GM19023 (cell line): ENCODE results near the gene CDH8.
"Not testable (repeated sequence)": the region's sequence is repeated elsewhere in the genome, so short reads cannot be mapped to it uniquely, and the experiment has no call there.

ENCODE experiments used
- ATAC-seq: cut with Tn5 transposase; IDR thresholded peaks from one replicate; pipeline ENCODE4 v1.9.1; 2021; ENCODE audit warnings: mild to moderate bottlenecking, moderate library complexity; ENCODE audit not compliant: unreplicated experiment

Gene CDH8

DNA sequence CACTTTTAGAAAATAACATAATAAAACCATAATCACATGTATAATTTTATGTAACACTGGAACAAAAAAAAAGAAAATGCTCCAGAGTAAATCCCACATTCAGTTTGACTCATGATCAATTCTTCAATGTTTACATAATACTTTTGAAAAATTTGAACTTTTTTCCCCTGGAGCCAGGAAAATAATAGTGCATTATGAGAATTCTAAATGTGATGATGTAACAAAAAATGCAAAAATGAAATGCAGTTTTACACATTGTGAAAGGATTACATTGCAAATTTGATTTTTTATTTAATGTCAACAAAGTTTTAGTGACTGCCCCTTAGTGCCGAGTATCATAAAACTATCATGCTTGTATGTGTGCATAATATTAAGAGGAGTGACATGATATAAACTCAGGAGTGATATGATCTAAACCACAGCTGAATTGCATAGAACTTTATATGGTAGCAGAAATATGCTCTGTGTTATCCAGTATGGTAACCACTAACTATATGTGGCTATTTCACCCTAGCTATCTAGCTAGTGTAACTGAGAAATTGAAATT lies 238.2 kb downstream of the CDH8 start:
- no peak for ATAC-seq

- no peak for ATAC-seq
These were observed 238.9 kb downstream of the CDH8 start for GRCh38 chr16:61797296-61797795.

- ATAC-seq: no peak
These were observed 243.9 kb downstream of the CDH8 start for GRCh38 chr16:61792194-61792909.

DNA sequence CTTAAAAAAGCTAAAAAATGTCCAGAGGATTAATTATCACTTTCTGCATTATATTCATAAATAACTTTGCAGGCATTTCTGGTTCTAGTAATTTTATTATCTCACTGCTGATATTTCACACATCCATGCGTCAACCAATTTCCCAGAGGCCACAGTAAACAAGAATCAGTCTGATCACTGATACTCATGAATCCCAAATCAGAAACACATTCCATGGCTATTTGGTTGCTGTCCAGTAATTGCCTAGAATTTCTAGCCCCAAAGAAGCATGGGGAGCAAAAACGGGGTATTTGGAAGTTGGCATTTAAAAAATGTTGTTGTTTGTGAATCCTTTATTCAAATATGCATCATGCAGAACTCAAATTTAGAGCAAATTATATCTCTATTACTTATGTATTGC lies 244.8 kb downstream of the CDH8 start:
- no peak for ATAC-seq

- not testable (repeated sequence) for ATAC-seq
These were observed 254.4 kb downstream of the CDH8 start for GRCh38 chr16:61781855-61782254.

- ATAC-seq: no peak
These were observed 256.1 kb downstream of the CDH8 start for GRCh38 chr16:61780161-61780560.

- ATAC-seq: no peak
These were observed 265.9 kb downstream of the CDH8 start for GRCh38 chr16:61770301-61770700.

DNA sequence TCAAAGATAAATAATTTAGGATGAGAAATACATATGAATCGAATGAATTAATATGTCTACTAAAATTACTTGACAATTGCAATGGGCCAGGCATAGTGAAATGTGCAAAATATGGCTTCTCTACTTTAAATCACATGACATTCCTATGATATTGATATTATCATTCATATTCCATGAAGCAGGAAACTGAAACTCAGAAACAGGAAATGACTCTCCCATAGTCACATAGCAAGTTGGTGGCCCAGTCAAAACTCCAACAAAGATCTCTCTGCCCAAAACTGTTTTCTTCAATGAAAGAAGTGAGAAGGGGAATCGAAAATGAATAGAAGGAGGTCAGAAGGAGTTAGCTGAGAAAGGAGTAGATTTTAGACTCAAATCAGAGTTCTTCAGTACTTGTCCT lies 272.2 kb downstream of the CDH8 start:
- ATAC-seq: no peak

DNA sequence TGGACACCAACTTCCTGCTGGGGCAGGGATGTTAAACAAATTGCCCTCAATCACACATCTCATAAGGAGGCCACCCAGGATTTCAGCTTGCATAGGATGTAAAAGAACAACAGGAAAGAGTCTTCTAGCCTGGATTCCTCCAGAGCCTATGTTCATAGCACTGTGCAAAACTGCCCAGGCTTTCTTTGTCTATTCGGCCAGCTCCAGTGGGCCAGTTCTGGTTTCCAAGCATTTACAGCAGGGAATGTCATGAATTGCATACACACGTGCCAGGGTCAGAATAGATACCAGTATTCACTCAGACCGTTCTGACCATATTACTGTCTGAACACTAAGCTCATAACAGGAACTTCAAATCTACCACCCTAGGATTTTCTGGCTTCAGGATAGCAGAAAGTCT lies 273.2 kb downstream of the CDH8 start:
- ATAC-seq: no peak

DNA sequence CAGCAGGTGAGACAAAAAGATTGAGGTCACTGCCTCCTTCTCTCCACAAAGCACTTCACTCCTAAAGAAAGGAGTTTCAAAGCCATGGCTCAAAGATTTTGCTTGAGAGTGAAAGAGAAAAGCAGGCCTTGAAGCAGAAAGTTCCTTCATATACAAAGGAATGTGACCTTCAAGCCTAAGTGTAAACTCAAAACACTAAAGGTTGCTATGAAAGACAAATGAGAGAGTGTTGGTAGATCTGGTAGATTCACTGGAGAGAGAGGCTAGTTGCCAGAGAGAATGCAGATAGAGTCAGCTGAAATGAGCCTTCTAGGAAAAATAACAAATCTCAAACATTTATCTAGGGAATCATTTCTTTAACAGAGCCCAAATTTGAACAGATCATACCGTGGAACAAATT lies 305.2 kb downstream of the CDH8 start:
- ATAC-seq: no peak

- ATAC-seq: no peak
These were observed 309.5 kb downstream of the CDH8 start for GRCh38 chr16:61726701-61727100.

- no peak for ATAC-seq
These were observed 310.1 kb downstream of the CDH8 start for GRCh38 chr16:61726125-61726524.

DNA sequence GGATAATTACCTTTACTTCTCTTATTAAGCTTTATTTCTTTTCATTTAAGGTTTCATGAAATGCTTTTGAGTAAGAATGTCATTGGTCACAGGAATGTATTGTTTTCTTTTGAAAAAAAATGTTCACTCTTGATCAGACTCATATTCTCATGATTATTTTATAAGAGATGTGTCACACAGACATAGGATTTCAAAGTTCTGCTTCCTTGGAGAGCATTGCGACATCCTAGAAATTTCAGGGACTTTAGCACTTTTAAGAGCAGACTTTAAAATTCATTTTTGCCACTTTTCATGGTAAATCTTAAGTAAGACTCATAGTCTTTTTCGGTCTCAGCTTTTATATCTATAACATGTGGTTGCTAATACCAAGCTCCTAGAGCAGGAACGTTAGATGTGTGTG lies 314.7 kb downstream of the CDH8 start:
- no peak for ATAC-seq

DNA sequence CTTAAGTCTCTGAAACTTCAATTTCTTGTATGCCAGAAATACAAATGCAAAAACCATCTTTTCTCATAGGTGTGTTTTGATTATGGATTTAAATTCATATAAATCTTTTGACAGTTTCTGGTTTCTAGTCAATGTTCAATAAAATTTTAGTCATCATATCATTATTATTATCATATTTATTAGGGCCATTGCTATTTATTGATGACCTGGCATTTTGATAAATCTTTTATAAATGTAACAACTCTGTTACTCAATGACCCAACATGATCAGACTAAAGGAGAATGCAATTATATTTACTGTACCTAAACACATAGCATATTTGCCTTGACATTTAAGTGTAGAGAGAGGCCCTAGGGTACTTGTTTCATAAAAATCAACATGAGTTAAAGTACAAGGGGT lies 320.8 kb downstream of the CDH8 start:
- ATAC-seq: no peak

DNA sequence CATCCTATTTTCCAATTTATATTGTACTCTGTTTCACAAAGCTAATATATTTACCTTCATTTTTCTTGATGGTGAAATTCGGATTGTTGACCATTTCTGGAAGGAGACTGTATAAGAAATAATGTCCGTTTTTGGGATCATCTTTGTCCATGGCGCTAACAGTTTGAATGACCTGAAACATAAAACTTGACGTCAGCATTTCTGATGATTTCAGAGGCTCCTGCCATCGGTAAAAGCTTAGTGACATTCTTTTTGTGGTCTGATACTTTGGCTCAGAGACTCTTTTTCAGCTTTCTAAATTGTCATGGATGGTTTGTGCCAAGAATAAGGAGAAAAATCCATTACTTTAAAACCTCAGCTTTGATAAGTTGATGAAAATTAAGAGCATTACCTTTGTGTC lies 322.5 kb downstream of the CDH8 start:
- no peak for ATAC-seq

DNA sequence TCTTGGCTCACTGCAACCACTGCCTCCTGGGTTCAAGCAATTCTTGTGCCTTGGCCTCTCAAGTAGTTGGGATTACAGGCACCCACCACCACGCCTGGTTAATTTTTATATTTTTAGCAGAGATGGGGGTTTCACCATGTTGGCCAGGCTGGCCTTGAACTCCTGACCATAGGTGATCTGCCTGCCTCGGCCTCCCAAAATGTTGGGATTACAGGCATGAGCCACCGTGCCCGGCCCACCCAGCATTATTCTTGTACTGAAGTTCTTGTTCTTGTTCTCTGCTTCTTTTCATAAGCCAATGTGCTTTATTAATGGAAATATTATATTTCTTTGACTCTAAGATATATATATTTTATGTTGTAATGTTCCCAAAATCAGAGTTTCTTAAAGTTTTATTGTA lies 336.6 kb downstream of the CDH8 start:
- ATAC-seq: not testable (repeated sequence)

DNA sequence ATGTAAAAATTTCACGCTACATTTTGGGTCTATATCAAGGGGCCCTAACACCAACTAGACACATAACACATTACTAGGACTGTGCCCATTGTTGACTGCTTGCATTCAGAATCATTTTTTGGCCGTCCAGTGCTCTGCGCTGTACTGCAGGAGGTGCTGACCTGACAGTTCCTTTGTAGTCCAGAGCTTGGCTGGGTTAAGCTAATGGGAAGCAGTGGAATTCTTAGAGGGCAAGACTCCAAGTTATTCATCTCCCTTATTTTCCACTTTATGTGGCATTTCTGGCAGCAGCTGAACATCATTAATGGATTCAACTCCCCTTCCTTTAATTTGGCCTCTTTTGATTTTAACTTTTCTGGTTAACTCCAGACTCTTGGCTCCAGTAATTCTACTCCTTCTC lies 351.7 kb downstream of the CDH8 start:
- no peak for ATAC-seq

DNA sequence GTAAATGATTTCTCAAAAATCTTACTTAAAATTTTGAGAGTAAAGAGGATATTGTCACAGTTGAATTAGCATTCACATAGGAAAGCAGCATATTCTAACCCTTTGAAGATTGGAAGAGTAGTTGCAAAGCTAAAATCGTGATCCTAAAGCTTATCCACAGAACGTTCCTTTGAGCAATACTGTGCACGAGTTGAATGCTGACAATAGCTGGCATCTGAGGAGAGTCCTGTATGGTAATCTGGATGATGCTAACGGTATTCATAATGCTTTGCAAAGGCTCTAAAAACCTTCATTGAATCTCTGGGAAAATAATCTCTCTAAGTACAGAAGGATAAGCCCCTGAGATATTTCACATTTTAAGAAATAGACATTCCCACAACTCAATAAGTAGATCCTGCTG lies 354.6 kb downstream of the CDH8 start:
- no peak for ATAC-seq

DNA sequence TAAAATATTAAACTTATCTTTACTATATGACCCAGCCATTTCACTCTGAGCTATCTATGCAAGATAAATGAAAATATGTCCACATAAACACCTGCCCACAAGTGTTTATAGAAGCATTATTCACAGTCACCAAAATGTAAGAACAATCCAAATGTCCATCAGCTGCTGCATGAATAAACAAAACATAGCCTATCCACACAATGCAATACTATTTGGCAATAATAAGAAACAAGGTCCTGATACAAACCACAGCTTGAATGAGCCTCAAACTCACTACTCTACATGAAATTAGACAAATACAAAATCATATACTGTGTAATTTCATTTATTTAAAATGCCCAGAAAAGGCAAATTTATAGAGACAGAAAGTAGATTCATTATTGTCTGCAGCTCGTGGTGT lies 355.1 kb downstream of the CDH8 start:
- no peak for ATAC-seq

- no peak for ATAC-seq
These were observed 358.1 kb downstream of the CDH8 start for GRCh38 chr16:61678182-61678581.

DNA sequence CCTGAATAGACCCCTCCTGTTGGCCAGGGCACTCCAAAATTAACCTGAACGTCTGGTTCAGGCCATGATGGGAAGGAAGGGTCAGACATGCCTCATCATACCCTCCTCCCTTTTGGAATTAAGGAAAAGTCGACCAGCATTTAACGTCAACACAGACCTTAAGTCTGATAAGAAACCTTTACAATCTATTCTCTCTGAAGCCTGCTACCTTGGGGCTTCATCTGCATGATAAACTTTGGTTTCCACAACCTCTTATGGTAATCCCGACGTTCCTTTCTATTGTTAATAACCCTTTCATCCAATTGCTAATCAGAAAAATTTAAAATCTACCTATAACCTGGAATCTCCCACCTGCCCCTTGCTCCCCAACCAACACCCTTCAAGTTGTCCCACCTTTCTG lies 358.5 kb downstream of the CDH8 start:
- no peak for ATAC-seq

DNA sequence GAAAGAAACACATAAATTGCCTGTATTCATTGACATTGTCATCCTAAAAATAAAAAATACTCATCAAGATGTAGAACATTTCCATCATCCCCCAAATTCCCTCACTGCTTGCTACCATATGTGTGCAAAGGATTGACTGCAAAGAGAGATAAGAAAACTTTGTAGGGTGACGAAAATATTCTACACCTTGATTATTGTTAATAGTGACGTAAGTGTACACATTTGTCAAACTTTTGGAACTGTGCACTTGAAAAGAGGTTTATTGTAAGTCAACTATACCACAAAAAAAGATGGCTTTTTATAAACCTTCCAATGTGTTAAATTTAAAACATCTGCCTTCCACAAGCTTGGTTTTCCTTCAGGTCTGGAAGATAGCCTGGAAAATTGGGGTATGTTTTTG lies 359.5 kb downstream of the CDH8 start:
- no peak for ATAC-seq

DNA sequence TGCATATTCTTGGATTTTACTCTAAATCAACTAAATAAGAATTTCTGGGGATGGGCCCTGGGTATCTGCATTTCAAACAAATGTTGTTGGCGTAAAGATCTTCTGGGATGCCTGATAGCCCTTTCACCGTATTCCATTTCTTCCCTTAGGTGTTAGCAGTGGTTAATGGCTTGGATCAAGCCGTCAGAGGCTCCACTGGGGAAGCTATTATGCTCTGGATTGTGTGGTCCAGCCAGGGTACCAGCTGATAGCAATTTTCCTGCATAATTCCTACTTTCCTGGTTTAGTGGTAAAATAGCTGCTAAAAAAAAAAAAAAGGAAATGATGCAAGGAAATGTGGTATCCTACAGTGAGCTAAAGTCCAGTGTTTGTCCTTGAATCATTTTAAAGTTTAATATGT lies 365.1 kb downstream of the CDH8 start:
- no peak for ATAC-seq
